Measurements from ENCODE around the gene MND1.
"Not testable (repeated sequence)": the region's sequence is repeated elsewhere in the genome, so short reads cannot be mapped to it uniquely, and the experiment has no call there.

Gene MND1

GRCh38 chr4:153448003-153448731 lies 103.7 kb downstream of the MND1 start:
- no peak for DNase-seq

DNA sequence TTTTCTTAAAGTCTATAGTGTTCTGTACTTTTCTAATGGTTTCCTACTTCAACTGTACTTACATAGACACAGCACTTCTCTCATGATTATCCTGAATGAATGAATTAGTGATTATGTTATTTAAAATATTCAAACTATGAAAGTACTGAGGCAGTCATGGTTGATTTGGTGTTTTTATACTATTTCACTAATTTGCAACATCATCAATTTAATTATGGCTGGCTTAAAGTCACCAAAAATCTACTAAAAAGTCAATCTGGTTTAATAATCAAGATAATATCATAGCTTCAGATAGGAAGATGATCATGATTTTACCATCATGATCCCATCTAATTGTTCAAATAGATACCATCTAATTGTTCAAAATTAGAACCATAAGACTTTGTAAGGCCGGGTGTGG lies 104.8 kb downstream of the MND1 start:
- DNase-seq: no peak

- DNase-seq: no peak
These were observed 106.0 kb downstream of the MND1 start for GRCh38 chr4:153450544-153450917.

GRCh38 chr4:153451145-153451544 lies 106.7 kb downstream of the MND1 start:
- not testable (repeated sequence) for DNase-seq

- no peak for DNase-seq
These were observed 107.6 kb downstream of the MND1 start for GRCh38 chr4:153451911-153452657.

- DNase-seq: no peak
These were observed 108.3 kb downstream of the MND1 start for GRCh38 chr4:153452658-153453378.

DNA sequence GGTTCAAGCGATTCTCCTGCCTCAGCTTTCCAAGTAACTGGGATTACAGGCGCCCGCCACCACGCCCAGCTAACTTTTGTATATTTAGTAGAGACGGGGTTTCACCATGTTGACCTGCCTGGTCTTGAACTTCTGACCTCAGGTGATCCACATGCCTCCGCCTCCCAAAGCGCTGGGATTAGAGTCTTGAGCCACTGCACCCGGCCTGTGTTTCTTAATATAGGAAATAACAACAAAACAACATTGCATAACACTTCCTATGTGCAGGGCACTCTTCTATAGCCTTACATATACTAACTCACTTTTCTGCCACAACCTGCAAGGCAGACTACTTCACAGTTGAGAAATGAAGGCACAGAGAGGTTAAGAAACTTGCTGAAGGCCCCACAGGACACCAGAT lies 108.9 kb downstream of the MND1 start:
- no peak for DNase-seq

GRCh38 chr4:153458969-153459368 lies 114.5 kb downstream of the MND1 start:
- no peak for DNase-seq

- not testable (repeated sequence) for DNase-seq
These were observed 117.1 kb downstream of the MND1 start for GRCh38 chr4:153461549-153461948.

- DNase-seq: no peak
These were observed 119.6 kb downstream of the MND1 start for GRCh38 chr4:153464068-153464467.

Measured in cortex of kidney (tissue), 1 donor.